OCI-LY1 (cell line): ENCODE data around the gene TUBGCP6.
A peak's percentile ranks its signal among the peaks of the same experiment; 100 is the strongest.

Experiments used
- H2AFZ ChIP-seq: fragments of 200-600 bp; sonication (generic), shearing (Covaris generic); 2 replicates; pipeline ENCODE4 v1.6.0; 2014; ENCODE audit warnings: antibody characterized with exemption, mild to moderate bottlenecking, low read length
- H3F3A ChIP-seq: fragments of 200-600 bp; sonication (generic), shearing (Covaris generic); 2 replicates; pipeline ENCODE4 v1.6.0; 2014; ENCODE audit warnings: mild to moderate bottlenecking, antibody characterized with exemption, low read length, moderate library complexity; ENCODE audit not compliant: insufficient read depth
- H3K27ac ChIP-seq: fragments of 200-600 bp; sonication (generic); 2 replicates; pipeline ENCODE4 v1.5.1; 2014; ENCODE audit warnings: low read length, mixed run types, mild to moderate bottlenecking, low read depth; ENCODE audit not compliant: poor library complexity, severe bottlenecking
- H3K27me3 ChIP-seq: fragments of 200-600 bp; sonication (generic); 2 replicates; pipeline ENCODE4 v1.6.0; 2014; ENCODE audit warnings: antibody characterized with exemption, mild to moderate bottlenecking, low read length, moderate library complexity; ENCODE audit not compliant: insufficient read depth
- H3K36me3 ChIP-seq: fragments of 200-600 bp; sonication (generic); 2 replicates; pipeline ENCODE4 v1.6.1; 2014; ENCODE audit warnings: mild to moderate bottlenecking, antibody characterized with exemption, low read length, moderate library complexity, mixed read lengths; ENCODE audit not compliant: insufficient read depth
- H3K4me1 ChIP-seq: fragments of 200-600 bp; sonication (generic); 2 replicates; pipeline ENCODE4 v1.5.1; 2014; ENCODE audit warnings: mild to moderate bottlenecking, low read length, moderate library complexity; ENCODE audit not compliant: insufficient read depth, severe bottlenecking
- H3K4me2 ChIP-seq: fragments of 200-600 bp; sonication (generic), shearing (Covaris generic); 2 replicates; pipeline ENCODE4 v1.6.1; 2014; ENCODE audit warnings: low read length
- H3K4me3 ChIP-seq: fragments of 200-600 bp; sonication (generic); 2 replicates; pipeline ENCODE4 v1.5.1; 2014; ENCODE audit warnings: low read length, low read depth, mild to moderate bottlenecking, mixed read lengths; ENCODE audit not compliant: poor library complexity, severe bottlenecking
- H3K79me2 ChIP-seq: fragments of 200-600 bp; shearing (Covaris generic); 2 replicates; pipeline ENCODE4 v1.6.1; 2016; ENCODE audit warnings: mixed run types, low read length, mixed read lengths; ENCODE audit not compliant: insufficient read depth
- H3K9ac ChIP-seq: fragments of 200-600 bp; sonication (generic), shearing (Covaris generic); 2 replicates; pipeline ENCODE4 v1.6.1; 2014; ENCODE audit warnings: mild to moderate bottlenecking, low read length, mixed read lengths
- H3K9me2 ChIP-seq: fragments of 200-600 bp; sonication (generic), shearing (Covaris generic); 2 replicates; pipeline ENCODE4 v1.6.1; 2014; ENCODE audit warnings: low read depth, mild to moderate bottlenecking, low read length, mixed read lengths
- H3K9me3 ChIP-seq: fragments of 200-600 bp; shearing (Covaris generic); 2 replicates; pipeline ENCODE4 v1.6.1; 2014; ENCODE audit warnings: low read length, mixed read lengths
- H4K20me1 ChIP-seq: fragments of 200-600 bp; sonication (generic), shearing (Covaris generic); 2 replicates; pipeline ENCODE4 v1.6.0; 2016; ENCODE audit warnings: mild to moderate bottlenecking, low read length; ENCODE audit not compliant: insufficient read depth
- EZH2 ChIP-seq: fragments of 200-600 bp; sonication (generic), shearing (Covaris generic); IDR thresholded peaks from 2 replicates; pipeline ENCODE4 v1.8.0; 2017; ENCODE audit warnings: borderline replicate concordance, mixed run types, mild to moderate bottlenecking, antibody characterized with exemption, low read length, moderate library complexity, mixed read lengths
- TF ChIP-seq, protein P1 (sequence below): fragments of 200-600 bp; sonication (generic), shearing (Covaris generic); IDR thresholded peaks from 2 replicates; pipeline ENCODE4 v1.5.1; 2017; ENCODE audit warnings: mild to moderate bottlenecking, antibody characterized with exemption, low read length, moderate library complexity, mixed read lengths

TUBGCP6 gene

DNA sequence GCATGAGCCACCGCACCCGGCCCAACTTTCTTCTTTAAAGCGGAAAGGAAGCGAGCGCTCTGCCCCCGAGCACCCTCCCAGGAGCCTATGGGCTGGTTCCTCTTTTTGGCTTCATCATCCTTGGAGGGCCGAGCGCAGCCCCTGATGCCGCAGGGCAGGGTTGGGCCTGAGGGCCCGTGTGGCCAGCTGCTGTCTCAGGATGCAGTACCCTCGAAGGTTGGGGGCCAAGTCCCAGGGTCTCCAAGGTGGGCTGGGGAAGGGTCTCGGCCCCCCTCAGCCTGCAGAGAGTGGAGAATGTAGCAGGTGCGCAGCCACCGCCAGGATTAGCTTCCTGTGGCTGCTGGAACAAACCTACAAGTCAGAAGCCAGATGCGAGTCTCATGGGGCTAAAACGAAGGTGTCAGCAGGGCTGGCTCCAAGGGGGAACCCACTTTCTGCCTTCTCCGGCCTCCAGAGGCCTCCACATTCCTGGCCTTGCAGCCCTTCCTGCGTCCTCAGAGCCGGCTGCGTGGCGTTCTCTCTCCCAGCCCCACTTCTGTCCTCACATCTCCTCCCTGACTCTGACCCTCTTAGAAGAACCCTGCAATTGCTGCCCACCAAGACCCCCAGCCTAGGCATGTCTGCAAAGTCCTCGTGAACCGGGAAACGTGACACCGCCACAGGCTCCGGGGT is 71.4 kb downstream of the TUBGCP6 start:
- Histone ChIP-seq H3K79me2 (no peaks in the 10 kb centered on the region), H2AFZ (no peak overlapping the region), H3K9me2 (no peaks in the 10 kb centered on the region), H3K36me3 (no peaks in the 10 kb centered on the region), H3K27ac (no peak overlapping the region), H3K27me3 (no peaks in the 10 kb centered on the region; the same call in 1 of the 2 replicates), H3K4me2 (no peak overlapping the region; the same call in 1 of the 2 replicates), H3K4me1 (peaks cover 24% of the 10 kb centered on the region), H3F3A (peaks cover 4% of the 10 kb centered on the region; the same call in 1 of the 2 replicates), H3K9me3 (no peaks in the 10 kb centered on the region), H3K9ac (no peak overlapping the region), H4K20me1 (no peaks in the 10 kb centered on the region), H3K4me3 (no peak overlapping the region)
- TF ChIP-seq, protein P1, sequence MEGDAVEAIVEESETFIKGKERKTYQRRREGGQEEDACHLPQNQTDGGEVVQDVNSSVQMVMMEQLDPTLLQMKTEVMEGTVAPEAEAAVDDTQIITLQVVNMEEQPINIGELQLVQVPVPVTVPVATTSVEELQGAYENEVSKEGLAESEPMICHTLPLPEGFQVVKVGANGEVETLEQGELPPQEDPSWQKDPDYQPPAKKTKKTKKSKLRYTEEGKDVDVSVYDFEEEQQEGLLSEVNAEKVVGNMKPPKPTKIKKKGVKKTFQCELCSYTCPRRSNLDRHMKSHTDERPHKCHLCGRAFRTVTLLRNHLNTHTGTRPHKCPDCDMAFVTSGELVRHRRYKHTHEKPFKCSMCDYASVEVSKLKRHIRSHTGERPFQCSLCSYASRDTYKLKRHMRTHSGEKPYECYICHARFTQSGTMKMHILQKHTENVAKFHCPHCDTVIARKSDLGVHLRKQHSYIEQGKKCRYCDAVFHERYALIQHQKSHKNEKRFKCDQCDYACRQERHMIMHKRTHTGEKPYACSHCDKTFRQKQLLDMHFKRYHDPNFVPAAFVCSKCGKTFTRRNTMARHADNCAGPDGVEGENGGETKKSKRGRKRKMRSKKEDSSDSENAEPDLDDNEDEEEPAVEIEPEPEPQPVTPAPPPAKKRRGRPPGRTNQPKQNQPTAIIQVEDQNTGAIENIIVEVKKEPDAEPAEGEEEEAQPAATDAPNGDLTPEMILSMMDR, result no peak
- no peak for TF ChIP-seq EZH2

DNA sequence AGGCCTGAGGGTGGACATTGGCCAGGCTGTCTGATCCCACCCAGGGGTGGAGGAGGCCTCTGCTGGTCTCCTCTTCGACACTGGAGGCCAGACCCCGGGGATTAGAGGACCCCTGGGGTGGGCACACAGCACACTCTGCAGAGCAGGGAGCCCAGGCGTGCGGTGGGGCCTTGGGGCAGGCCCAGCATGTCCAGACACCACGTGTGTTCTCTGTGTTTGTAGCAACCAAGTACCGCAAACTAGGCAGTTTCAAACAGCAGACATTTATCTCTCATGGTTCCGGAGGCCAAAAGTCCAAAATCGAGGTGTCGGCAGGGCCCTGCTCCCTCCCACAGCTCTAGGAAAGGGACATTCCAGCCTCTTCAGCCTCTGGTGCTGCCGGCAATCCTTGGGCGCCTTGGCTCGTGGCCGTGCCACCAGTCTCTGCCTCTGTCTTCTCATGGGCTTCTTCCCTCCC is 72.8 kb downstream of the TUBGCP6 start:
- H3K9me3 ChIP-seq, result no peaks in the 10 kb centered on the region
- no peak overlapping the region for H3K27ac ChIP-seq
- no peaks in the 10 kb centered on the region for H3K36me3 ChIP-seq
- peaks cover 4% of the 10 kb centered on the region; the same call in 1 of the 2 replicates for H3F3A ChIP-seq
- H3K9ac ChIP-seq, result no peak overlapping the region
- H3K4me1 ChIP-seq, result peaks cover 24% of the 10 kb centered on the region
- TF ChIP-seq, protein P1, result no peak
- no peak for TF ChIP-seq EZH2
- no peaks in the 10 kb centered on the region for H3K9me2 ChIP-seq
- H4K20me1 ChIP-seq, result no peaks in the 10 kb centered on the region
- H3K79me2 ChIP-seq, result no peaks in the 10 kb centered on the region
- H3K4me3 ChIP-seq, result no peak overlapping the region
- no peak overlapping the region for H2AFZ ChIP-seq
- peaks cover 3% of the 10 kb centered on the region; the same call in 1 of the 2 replicates for H3K27me3 ChIP-seq
- H3K4me2 ChIP-seq, result no peak overlapping the region; the same call in 1 of the 2 replicates

DNA sequence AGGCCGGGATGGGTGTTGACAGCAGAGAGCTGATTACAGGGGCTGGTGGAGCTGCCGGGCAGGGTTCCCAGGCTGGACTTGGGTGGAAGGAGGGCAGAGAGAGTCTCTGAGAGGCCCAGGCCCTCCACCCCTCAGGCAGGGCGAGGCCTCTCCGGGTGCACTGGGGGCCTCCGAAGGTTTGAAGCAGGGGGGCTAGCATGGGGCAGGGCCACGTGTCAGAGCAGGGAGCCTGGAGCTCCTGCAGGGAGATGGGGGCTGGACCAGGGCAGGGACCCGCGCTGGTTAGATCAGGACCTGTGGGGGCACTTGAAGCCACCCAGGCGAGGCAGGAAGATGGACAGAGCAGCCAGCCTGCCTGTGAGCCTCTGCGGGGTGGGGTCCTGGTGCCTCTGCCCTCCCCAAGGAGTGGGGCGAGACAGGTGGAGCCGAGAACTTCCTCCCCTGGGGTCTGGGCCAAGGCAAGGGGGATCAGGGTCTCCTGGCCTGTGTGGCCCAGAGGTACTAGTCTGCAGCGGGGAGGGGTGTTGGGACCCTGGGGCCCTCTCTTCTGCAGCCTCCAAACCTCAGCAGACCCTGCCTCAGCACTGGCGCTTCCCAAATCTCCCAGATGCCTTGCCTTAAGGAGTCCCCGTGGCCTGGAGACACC is 73.4 kb downstream of the TUBGCP6 start:
- TF ChIP-seq, protein P1, result no peak
- TF ChIP-seq EZH2, result no peak
- Histone ChIP-seq H3K9ac (no peak overlapping the region), H3K9me3 (no peaks in the 10 kb centered on the region), H3K9me2 (no peaks in the 10 kb centered on the region), H3K27ac (no peak overlapping the region), H3K79me2 (no peaks in the 10 kb centered on the region), H3K4me3 (no peak overlapping the region), H4K20me1 (no peaks in the 10 kb centered on the region), H3K36me3 (no peaks in the 10 kb centered on the region), H3K4me1 (peaks cover 18% of the 10 kb centered on the region), H3K4me2 (peak overlapping the region; percentile 51; the same call in 1 of the 2 replicates), H3K27me3 (peaks cover 3% of the 10 kb centered on the region; the same call in 1 of the 2 replicates), H2AFZ (no peak overlapping the region), H3F3A (peaks cover 4% of the 10 kb centered on the region; the same call in 1 of the 2 replicates)
